Pancreas (tissue), 10 donors: ENCODE data around the gene CNTD1. TPM values are rescaled to one million over a fixed set of nuclear protein-coding genes. Genes with fewer than 3 reads are reported as not detected.
A peak's percentile ranks its signal among the peaks of the same experiment; 100 is the strongest.

ENCODE experiments used
- ATAC-seq, 4 donors: fragments of 200-7000 bp; cut with Tn5 transposase; one replicate each; pipeline versions ENCODE4 v1.8.0 to v1.9.1; 2020; ENCODE audit warnings: mild to moderate bottlenecking in 4 of 4, moderate library complexity in 4 of 4
- DNase-seq, 6 donors: peaks; one replicate each; pipeline ENCODE4 v3.0.0-alpha.2; 2020
- FAIRE-seq: peaks from 2 replicates; lab custom pipeline; 2012; peaks lifted over from hg19 to GRCh38; lab: Jason Lieb, UNC
- H3K27ac ChIP-seq, 4 donors: fragments of 200-600 bp; sonication (generic); 1 replicate in 3 of 4; 2 replicates in 1 of 4; pipeline versions ENCODE4 v1.5.0 to v1.8.0; 2020
- H3K27me3 ChIP-seq, 4 donors: fragments of 200-600 bp; one replicate each; pipeline ENCODE4 v1.8.0; 2021
- H3K36me3 ChIP-seq, 3 donors: fragments of 200-600 bp; sonication (generic) in 1 of 3; one replicate each; pipeline versions ENCODE4 v1.5.0 to v1.8.0; 2020 to 2021
- H3K4me1 ChIP-seq, 3 donors: fragments of 200-600 bp; one replicate each; pipeline ENCODE4 v1.8.0; 2021
- H3K4me3 ChIP-seq, 4 donors: fragments of 200-600 bp; sonication (generic) in 2 of 4; one replicate each; pipeline versions ENCODE4 v1.5.0 to v1.8.0; 2020 to 2021
- H3K9me3 ChIP-seq, 4 donors: fragments of 200-600 bp; one replicate each; pipeline ENCODE4 v1.8.0; 2021
- CTCF ChIP-seq, 4 donors: fragments of 200-600 bp; sonication (generic) in 3 of 4; IDR thresholded peaks; one replicate each; pipeline versions ENCODE4 v1.5.0 to v1.8.0; 2021; ENCODE audit warnings: antibody characterized with exemption in 4 of 4
- WGBS, 2 donors: extraction: QIAGEN DNeasy Blood & Tissue Kit; methylation state at CpG; one replicate each; pipeline ENCODE4 v1.1.7; 2013; 5-methylcytosine and 5-hydroxymethylcytosine counted together
- intact Hi-C, 3 donors: fragments of 100-400 bp; cut with DNase I; formaldehyde crosslinking; loops; one replicate each; pipeline versions ENCODE4 v1.11.1 to v1.14.2; 2022
- polyA plus RNA-seq, 2 donors: library from polyadenylated mRNA; stranded (reverse); fragments of 200-250 nt; gene quantifications; one replicate each; pipeline ENCODE4 v1.2.3, GENCODE V29; 2013
- total RNA-seq, 6 donors: library from RNA; stranded (reverse); fragmentation: NEBNext Ultra II Directional in 4 of 6; extraction: Animal tissue kit (Norgen Biotek cat#: 25700) in 4 of 6; gene quantifications; one replicate each; pipeline versions ENCODE4 v1.2.1 to v1.2.4, GENCODE V29; 2021 to 2023
- donor health status: healthy with polysubstance abuse.
- donor health status: DM: no; HTN: no; CAD: no; lungs with moderate emphysema.
- donor health status: DM: no; HTN: no; CAD: no.
- donor health status: control.
- donor health status: control.
- donor health status: Bipolar disorder and iron deficiency.
- donor health status: DM: yes; HTN: yes; CAD: no.
- donor health status: DM: no; HTN: no; CAD: no.
- donor health status: DM: no; HTN: no; CAD: no.
- donor health status: DM: yes; HTN: yes; CAD: no.

The CNTD1 gene
- total and polyA plus RNA-seq, 8 donors: 0.13 to 0.78 (median 0.45) TPM

DNA sequence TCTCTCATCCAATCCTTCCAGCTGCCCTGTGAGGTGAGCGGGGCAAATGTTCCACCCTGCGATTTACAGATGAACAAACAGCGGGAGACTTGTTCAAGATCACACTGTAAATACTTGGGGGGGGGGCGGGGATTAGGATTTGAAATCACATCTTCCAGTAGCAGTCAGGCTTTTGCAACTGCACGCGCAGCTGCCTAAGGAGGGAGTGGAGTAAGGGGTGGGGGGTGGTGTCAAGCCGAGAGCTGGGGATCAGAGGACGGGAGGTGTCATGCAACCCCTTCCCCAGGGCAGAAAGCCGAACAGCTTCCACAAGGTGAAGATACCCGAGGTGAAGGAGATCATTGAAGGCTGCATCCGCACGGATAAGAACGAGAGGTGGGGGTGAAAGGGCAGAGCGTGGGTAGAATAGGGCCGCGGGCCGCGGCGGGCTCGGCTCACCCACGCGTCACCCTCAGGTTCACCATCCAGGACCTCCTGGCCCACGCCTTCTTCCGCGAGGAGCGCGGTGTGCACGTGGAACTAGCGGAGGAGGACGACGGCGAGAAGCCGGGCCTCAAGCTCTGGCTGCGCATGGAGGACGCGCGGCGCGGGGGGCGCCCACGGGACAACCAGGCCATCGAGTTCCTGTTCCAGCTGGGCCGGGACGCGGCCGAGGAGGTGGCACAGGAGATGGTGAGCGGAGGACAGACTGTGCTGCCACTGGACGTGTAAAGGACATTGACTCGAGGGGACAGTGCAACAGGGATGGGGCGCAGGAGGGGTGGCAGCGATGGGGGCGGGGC lies 13.7 kb upstream of the CNTD1 start:
- H3K27ac ChIP-seq: no peak overlapping the region
- H3K4me1 ChIP-seq: peaks cover 0 to 9% (median 0%) of the 10 kb centered on the region in 3 donors
- FAIRE-seq (no peak), DNase-seq (peak in 1 of 6 donors; percentile 67), ATAC-seq (no peak)
- H3K27me3 ChIP-seq: peaks cover 0 to 12% (median 2%) of the 10 kb centered on the region in 4 donors
- 17 to 20% methylated on average over 47 to 52 of the region's 52 CpGs for WGBS, 2 donors
- H3K36me3 ChIP-seq: no peaks in the 10 kb centered on the region
- intact Hi-C loops: no loop called here
- H3K9me3 ChIP-seq: no peaks in the 10 kb centered on the region
- H3K4me3 ChIP-seq: no peak overlapping the region
- no peak for TF ChIP-seq CTCF (IDR thresholded peaks at IDR 0.05)

DNA sequence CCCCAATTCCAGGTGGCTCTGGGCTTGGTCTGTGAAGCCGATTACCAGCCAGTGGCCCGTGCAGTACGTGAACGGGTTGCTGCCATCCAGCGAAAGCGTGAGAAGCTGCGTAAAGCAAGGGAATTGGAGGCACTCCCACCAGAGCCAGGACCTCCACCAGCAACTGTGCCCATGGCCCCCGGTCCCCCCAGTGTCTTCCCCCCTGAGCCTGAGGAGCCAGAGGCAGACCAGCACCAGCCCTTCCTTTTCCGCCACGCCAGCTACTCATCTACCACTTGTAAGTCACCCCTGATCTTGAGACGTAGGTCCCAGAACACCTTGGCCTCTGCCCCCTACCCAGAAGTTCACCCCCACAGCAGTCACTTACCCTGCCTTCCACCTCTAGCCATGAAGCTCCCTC lies 11.4 kb upstream of the CNTD1 start:
- Histone ChIP-seq H3K4me1 (no peaks in the 10 kb centered on the region), H3K27me3 (peaks cover 0 to 8% (median 2%) of the 10 kb centered on the region in 4 donors), H3K4me3 (no peak overlapping the region), H3K27ac (no peak overlapping the region), H3K9me3 (no peaks in the 10 kb centered on the region), H3K36me3 (no peaks in the 10 kb centered on the region)
- ATAC-seq: no peak
- WGBS, 2 donors: 82 to 88% methylated on average over 11 of the region's 11 CpGs
- DNase-seq: no peak
- no peak for FAIRE-seq
- TF ChIP-seq CTCF (IDR thresholded peaks at IDR 0.05): no peak
- intact Hi-C loops: no loop called here

DNA sequence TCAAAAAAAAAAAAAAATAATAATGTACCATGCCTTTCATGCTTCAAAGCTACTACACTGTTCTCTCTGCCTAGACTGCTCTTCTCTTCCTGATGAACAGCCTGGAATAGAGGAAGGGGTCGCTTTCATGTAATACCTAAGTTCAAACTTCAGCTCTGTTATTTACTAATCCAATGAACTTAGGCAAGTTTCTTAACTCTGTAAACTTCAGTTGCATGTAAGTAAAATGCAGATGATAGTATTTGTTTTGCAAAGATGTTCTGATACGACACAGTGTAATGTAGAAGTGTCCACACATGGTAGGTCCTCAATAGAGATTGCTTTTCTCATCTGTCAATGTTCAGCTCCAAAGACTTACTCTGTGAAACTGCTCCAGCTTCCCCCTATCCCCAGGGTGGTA lies 6.7 kb upstream of the CNTD1 start:
- Histone ChIP-seq H3K4me1 (peaks cover 7 to 13% (median 9%) of the 10 kb centered on the region in 3 donors), H3K9me3 (no peaks in the 10 kb centered on the region), H3K4me3 (no peak overlapping the region), H3K27ac (no peak overlapping the region), H3K27me3 (no peaks in the 10 kb centered on the region), H3K36me3 (no peaks in the 10 kb centered on the region)
- no peak for ATAC-seq
- 51 to 57% methylated on average over 2 of the region's 2 CpGs for WGBS, 2 donors
- no peak for DNase-seq
- no peak for FAIRE-seq
- no peak for TF ChIP-seq CTCF (IDR thresholded peaks at IDR 0.05)
- intact Hi-C loops: no loop called here

DNA sequence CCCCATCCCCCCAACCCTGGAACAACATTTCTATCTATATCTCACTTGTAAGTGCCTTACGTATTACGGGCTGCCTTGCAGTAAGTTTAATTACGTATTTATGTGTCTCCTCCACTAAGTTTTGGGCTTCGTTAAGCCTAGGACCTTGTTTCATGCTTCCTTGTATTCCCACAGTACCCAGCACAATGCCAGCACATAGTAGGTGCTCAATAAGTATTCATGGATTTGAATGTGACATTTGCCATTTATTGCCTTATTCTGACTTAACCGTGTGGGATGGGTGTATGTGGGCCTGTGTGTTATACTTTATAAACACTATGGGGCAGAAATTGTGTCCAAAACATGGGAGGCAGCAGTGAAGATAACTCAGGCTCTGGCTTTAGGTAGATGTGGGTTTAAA lies 6.1 kb upstream of the CNTD1 start:
- Histone ChIP-seq H3K9me3 (no peaks in the 10 kb centered on the region), H3K4me3 (no peak overlapping the region), H3K4me1 (peaks cover 7 to 13% (median 13%) of the 10 kb centered on the region in 3 donors), H3K36me3 (no peaks in the 10 kb centered on the region), H3K27me3 (no peaks in the 10 kb centered on the region), H3K27ac (no peak overlapping the region)
- DNase-seq: no peak
- FAIRE-seq: no peak
- no peak for TF ChIP-seq CTCF (IDR thresholded peaks at IDR 0.05)
- ATAC-seq: no peak
- intact Hi-C loops: no loop called here
- 33 to 41% methylated on average over 5 of the region's 5 CpGs for WGBS, 2 donors

DNA sequence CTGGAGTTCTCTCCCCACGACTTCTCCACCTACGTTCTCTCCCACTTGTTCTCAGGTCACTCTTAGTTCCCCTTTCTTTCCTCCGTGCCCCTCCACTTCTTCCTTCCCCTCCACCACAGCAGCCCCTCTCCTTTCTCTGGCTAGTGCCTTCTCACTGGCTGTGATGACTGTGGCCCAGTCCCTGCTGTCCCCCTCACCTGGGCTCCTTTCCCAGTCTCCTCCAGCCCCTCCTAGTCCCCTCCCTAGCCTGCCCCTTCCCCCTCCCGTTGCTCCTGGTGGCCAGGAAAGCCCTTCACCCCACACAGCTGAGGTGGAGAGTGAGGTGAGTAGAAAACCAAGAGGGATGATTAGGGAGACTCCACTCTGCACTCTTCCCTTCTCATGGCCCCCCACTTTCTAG lies 3.6 kb upstream of the CNTD1 start:
- FAIRE-seq (no peak), ATAC-seq (no peak), DNase-seq (no peak)
- H3K27ac ChIP-seq: no peak overlapping the region
- no peaks in the 10 kb centered on the region for H3K27me3 ChIP-seq
- intact Hi-C loops: no loop called here
- H3K36me3 ChIP-seq: no peaks in the 10 kb centered on the region
- peaks cover 12 to 20% (median 13%) of the 10 kb centered on the region in 3 donors for H3K4me1 ChIP-seq
- H3K4me3 ChIP-seq: no peak overlapping the region
- WGBS, 2 donors: 73 to 83% methylated on average over 4 of the region's 4 CpGs
- TF ChIP-seq CTCF (IDR thresholded peaks at IDR 0.05): no peak
- H3K9me3 ChIP-seq: no peaks in the 10 kb centered on the region
